GM21825 (cell line): Measurements from ENCODE around the gene SLC26A2.
"Not testable (repeated sequence)": the region's sequence is repeated elsewhere in the genome, so short reads cannot be mapped to it uniquely, and the experiment has no call there.

Source experiments
- ATAC-seq: cut with Tn5 transposase; IDR thresholded peaks from one replicate; pipeline ENCODE4 v1.9.1; 2021; ENCODE audit warnings: mild to moderate bottlenecking, moderate library complexity; ENCODE audit not compliant: unreplicated experiment

Gene SLC26A2

GRCh38 chr5:149936700-149937091 lies 23.9 kb upstream of the SLC26A2 start:
- ATAC-seq = no peak

DNA sequence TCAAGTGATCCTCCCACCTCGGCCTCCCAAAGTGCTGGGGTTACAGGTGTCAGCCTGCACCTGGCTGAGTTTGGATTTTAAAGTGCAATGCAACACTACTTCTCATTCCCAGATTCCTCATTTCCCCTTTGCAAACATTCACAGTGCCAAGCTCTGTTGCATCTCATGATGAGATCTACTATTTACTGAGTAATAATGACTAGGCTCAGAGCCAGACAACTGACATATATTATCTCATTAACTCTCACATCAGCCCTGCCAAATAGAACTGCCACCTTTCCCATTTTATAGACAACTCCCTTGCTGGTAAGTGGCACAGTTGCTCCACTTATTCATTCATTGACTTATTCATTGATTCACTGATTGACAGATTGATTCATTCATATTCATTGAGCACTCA lies 22.9 kb upstream of the SLC26A2 start:
- no peak for ATAC-seq

DNA sequence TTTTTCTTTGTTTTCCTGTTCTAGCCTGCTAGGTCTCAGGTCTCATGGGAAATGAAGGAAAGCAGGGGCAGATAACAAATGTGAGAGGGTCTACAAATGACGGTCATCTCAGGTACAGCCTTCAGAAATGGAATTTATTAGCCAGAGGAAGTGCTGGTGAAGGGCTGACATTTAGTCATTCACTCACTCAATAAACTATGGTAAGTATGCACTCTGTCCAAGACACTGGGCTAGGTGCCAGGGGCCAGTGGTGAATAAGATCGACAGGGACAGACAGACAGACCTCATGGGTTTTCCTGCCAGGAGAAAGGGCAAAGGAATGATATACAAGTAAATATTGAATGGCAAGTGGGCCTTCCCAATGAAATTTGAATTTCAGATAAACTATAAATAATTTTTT lies 22.3 kb upstream of the SLC26A2 start:
- no peak for ATAC-seq

- ATAC-seq = no peak
Measured at GRCh38 chr5:149938791-149939358, 21.7 kb upstream of the SLC26A2 start.

DNA sequence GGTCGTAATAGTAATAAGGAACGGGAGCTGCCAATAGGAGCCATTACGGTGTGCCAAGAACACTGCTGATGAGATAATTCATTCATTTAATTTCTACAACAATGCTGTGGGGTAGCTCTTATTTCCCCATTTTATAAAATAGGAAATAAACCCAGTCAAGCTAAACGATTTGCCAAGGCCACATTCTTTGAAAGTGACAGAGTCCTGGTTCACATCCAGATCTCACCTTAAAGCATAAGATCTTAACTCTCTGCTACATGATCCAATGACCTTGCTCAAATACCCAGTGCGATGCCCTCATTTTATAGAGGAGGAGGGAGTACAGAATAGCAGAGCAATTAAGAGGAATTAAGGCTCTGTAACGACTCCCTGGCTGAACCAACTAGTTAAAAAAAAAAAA lies 21.0 kb upstream of the SLC26A2 start:
- ATAC-seq = no peak

GRCh38 chr5:149940077-149940574 lies 20.4 kb upstream of the SLC26A2 start:
- no peak for ATAC-seq

- ATAC-seq = no peak
Measured at GRCh38 chr5:149940941-149941644, 19.5 kb upstream of the SLC26A2 start.

- no peak for ATAC-seq
Measured at GRCh38 chr5:149941795-149942194, 18.8 kb upstream of the SLC26A2 start.

DNA sequence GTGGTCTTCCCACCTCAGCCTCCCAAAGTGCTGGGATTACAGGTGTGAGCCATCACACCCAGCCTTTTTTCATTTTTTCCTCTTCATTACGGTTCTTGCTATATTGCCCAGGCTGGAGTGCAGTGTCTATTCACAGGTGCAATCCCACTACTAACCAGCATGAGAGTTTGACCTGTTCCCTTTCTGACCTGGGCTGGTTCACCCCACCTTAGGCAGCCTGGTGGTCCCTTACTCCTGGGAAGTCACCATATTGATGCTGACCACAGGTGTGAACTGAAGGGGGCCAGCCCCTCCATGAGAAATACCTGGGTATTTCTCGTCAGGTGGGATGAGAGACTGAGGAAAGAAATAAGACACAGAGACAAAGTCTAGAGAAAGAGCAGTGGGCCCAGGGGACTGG lies 18.4 kb upstream of the SLC26A2 start:
- no peak for ATAC-seq

GRCh38 chr5:149942741-149943169 lies 17.8 kb upstream of the SLC26A2 start:
- not testable (repeated sequence) for ATAC-seq

DNA sequence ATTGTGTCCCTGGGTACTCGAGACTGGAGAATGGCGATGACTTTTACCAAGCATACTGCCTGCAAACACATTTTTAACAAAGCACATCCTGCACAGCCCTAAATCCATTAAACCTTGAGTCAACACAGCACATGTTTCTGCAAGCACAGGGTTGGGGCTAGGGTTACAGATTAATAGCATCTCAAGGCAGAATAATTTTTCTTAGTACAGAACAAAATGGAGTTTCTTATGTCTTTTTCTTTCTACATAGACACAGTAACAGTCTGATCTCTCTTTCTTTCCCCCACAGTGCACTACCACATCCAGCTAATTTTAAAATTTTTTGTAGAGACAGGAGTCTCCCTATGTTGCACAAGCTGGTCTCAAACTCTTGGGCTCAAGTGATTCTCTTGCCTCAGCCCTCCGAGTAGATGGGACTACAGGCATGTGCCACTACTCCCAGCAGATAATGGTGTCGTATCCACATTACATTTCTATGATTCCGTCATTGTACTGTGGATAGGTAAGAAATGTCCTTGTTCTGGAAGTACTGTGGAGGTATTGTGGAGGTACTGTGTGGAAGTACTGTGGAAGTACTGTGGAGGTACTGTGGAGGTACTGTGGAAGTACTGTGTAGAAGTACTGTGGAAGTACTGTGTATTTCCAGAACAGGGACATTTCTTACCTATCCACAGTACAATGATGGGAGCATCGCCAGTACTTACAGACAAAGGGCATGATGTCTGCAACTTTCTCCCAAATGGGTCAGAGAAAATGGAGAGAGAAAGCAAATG lies 17.2 kb upstream of the SLC26A2 start:
- ATAC-seq = not testable (repeated sequence)

- ATAC-seq = no peak
Measured at GRCh38 chr5:149944666-149945065, 15.9 kb upstream of the SLC26A2 start, which contains the start of gene PDE6A. PDE6A (minus strand) TSS chr5:149944793; CDS start chr5:149944673, 120 bp downstream.

DNA sequence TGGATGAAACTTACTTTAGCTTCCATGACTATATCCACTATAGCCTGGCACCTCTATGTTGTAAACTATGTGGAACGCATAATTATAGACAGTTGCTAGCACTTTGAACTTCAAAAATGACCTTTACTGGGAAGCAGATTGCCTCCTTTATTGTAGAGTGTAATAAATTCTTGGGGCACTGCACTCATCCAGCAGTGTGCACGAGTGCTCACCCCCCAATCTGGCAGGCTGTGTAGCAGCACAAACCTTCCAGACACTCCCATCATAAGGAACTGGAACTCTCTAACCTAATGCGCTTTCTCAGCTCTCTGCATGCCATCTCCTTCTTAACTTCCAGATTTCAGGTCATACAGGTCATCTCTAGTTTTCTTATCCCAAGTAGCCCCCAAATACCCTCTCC lies 14.4 kb upstream of the SLC26A2 start:
- ATAC-seq = no peak

- no peak for ATAC-seq
Measured at GRCh38 chr5:149948993-149949392, 11.6 kb upstream of the SLC26A2 start.

GRCh38 chr5:149951138-149951749 lies 9.3 kb upstream of the SLC26A2 start:
- no peak for ATAC-seq

GRCh38 chr5:149953436-149954121 lies 7.0 kb upstream of the SLC26A2 start:
- ATAC-seq = no peak

- ATAC-seq = no peak
Measured at GRCh38 chr5:149954798-149955197, 5.8 kb upstream of the SLC26A2 start.

GRCh38 chr5:149956685-149957084 lies 3.9 kb upstream of the SLC26A2 start:
- ATAC-seq = no peak

GRCh38 chr5:149957855-149958254 lies 2.7 kb upstream of the SLC26A2 start:
- ATAC-seq = no peak

DNA sequence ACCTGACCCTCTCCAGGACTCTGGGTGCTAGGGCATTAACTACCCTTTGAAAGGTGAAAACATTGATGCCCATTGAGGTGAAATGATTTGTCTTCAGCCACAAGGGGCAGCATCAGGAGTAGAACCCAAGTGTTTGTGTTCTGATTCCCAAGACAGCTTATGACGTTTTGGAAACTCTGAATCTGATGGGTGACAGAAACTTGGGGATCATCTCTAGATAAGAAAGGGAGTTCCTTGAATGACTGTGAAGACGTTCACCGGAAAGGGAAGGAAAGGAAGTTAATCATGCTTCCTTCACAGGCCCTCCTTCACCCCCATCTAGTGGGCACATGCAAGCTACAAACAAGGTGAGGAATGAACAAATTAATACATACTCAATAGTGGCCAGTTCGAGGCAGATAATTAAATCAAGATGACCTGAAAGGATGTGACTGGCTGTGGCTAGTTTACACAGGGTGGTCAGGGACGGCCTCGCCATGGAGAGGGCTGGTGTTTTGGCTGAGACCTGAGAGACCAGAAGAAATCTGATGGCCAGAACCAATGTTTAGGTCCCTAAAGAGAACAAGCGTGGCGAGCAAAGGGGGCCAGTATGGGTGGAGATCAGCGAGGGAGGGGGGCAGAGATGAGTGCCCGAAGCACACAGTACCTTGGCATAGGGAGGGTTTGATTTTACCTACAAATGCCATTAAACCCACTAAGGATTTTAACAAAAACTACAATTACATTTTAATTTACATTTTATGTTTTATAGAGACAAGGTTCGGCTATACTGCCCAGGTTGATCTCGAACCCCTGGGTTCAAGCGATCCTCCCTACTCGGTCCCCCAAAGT lies 937 bp upstream of the SLC26A2 start:
- ATAC-seq = no peak
